DND-41 (cell line): ENCODE results near the gene CHMP6.

Source experiments
- EZH2 ChIP-seq: IDR thresholded peaks from 3 replicates; pipeline ENCODE4 v1.6.1; 2012; ENCODE audit warnings: borderline replicate concordance, low read depth, mild to moderate bottlenecking, moderate library complexity, low read length, inconsistent platforms; ENCODE audit not compliant: severe bottlenecking
- TF ChIP-seq, protein P1 (sequence below): IDR thresholded peaks from 2 replicates; pipeline ENCODE4 v1.5.1; 2012; ENCODE audit warnings: borderline replicate concordance, low read length, moderate library complexity, mild to moderate bottlenecking; ENCODE audit not compliant: poor library complexity, severe bottlenecking; ENCODE audit errors: extremely low read depth

DNA sequence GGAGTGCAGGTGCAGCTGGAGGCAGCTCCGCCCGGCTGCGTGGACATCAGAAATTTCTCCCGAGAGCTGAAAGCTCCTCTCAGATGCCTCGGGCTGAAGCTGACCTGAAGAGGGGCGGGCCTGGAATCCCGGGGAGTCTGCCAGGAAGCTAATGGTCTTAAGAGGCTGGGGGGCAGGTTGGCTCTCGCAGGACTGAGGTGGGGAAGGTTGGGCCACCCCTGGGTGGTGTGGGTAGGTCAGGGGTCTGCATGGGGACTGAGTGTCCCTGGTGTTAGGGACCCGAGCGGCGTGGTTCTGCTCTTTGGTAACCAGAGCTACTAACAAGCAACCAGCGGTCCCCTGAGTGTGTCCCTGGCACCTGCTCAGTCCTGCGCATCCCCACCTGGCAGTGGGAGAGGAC lies 3.5 kb downstream of the CHMP6 start:
- TF ChIP-seq, protein P1, sequence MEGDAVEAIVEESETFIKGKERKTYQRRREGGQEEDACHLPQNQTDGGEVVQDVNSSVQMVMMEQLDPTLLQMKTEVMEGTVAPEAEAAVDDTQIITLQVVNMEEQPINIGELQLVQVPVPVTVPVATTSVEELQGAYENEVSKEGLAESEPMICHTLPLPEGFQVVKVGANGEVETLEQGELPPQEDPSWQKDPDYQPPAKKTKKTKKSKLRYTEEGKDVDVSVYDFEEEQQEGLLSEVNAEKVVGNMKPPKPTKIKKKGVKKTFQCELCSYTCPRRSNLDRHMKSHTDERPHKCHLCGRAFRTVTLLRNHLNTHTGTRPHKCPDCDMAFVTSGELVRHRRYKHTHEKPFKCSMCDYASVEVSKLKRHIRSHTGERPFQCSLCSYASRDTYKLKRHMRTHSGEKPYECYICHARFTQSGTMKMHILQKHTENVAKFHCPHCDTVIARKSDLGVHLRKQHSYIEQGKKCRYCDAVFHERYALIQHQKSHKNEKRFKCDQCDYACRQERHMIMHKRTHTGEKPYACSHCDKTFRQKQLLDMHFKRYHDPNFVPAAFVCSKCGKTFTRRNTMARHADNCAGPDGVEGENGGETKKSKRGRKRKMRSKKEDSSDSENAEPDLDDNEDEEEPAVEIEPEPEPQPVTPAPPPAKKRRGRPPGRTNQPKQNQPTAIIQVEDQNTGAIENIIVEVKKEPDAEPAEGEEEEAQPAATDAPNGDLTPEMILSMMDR: no peak
- TF ChIP-seq EZH2: no peak
